HEK293 (cell line): ENCODE results near the gene RAB22A.

Experiments
- CTCF ChIA-PET: fragments of 350-600 bp; formaldehyde crosslinking; extraction: SDS; loops from one replicate; lab custom pipeline; 2021; ENCODE audit warnings: antibody characterized with exemption; lab: Yijun Ruan, JAX
- POLR2A ChIA-PET: fragments of 300-600 bp; formaldehyde crosslinking; extraction: SDS; loops from one replicate; lab custom pipeline; 2020; ENCODE audit warnings: antibody characterized with exemption, inconsistent platforms; lab: Yijun Ruan, JAX
- H3K27ac ChIP-seq: fragments of 200-500 bp; sonication (Bioruptor generic); 2 replicates; pipeline ENCODE4 v1.5.1; 2014; ENCODE audit warnings: low read depth, low read length, control low read depth, inconsistent platforms; ENCODE audit errors: extremely low read depth
- H3K36me3 ChIP-seq, 2 experiments: fragments of 200-500 bp in 1 of 2; sonication (Bioruptor generic) in 1 of 2; 1 replicate in 1 of 2; 2 replicates in 1 of 2; pipeline ENCODE4 v1.5.1; 2014 to 2017; ENCODE audit warnings: inconsistent platforms in 2 of 2, low read length in 2 of 2; ENCODE audit not compliant: control insufficient read depth in 2 of 2, insufficient read depth in 1 of 2
- H3K4me1 ChIP-seq: fragments of 200-500 bp; sonication (Bioruptor generic); 2 replicates; pipeline ENCODE4 v1.5.1; 2014; ENCODE audit warnings: mild to moderate bottlenecking, low read length, inconsistent platforms; ENCODE audit not compliant: control insufficient read depth, insufficient read depth
- H3K4me3 ChIP-seq: 2 replicates; pipeline ENCODE4 v1.5.1; 2011; ENCODE audit warnings: low read depth, mild to moderate bottlenecking, control low read depth, low read length, moderate library complexity
- H3K9me3 ChIP-seq: fragments of 200-500 bp; sonication (Bioruptor generic); 2 replicates; pipeline ENCODE4 v1.5.1; 2014; ENCODE audit warnings: low read depth, low read length, inconsistent platforms; ENCODE audit not compliant: control insufficient read depth, insufficient read depth
- KLF1 ChIP-seq: fragments of 450-650 bp; formaldehyde crosslinking; IDR thresholded peaks from 2 replicates; pipeline ENCODE4 v1.5.1; 2016; ENCODE audit warnings: missing biosample characterization, missing genetic modification characterization
- ZEB2 ChIP-seq: fragments of 450-650 bp; formaldehyde crosslinking; IDR thresholded peaks from 2 replicates; pipeline ENCODE4 v1.5.1; 2016; ENCODE audit warnings: missing biosample characterization, missing genetic modification characterization
- ZFHX2 ChIP-seq: fragments of 450-650 bp; formaldehyde crosslinking; conservative IDR thresholded peaks from 2 replicates; pipeline ENCODE4 v1.5.1; 2016; ENCODE audit warnings: missing biosample characterization, missing genetic modification characterization
- ZNF324 ChIP-seq: fragments of 450-650 bp; formaldehyde crosslinking; IDR thresholded peaks from 2 replicates; pipeline ENCODE4 v1.5.1; 2016; ENCODE audit warnings: missing biosample characterization, missing genetic modification characterization
- ZNF341 ChIP-seq: fragments of 450-650 bp; formaldehyde crosslinking; IDR thresholded peaks from 2 replicates; pipeline ENCODE4; 2016; ENCODE audit warnings: low read depth, missing biosample characterization, missing genetic modification characterization
- ZNF621 ChIP-seq: fragments of 450-650 bp; formaldehyde crosslinking; IDR thresholded peaks from 2 replicates; pipeline ENCODE4 v1.5.1; 2017; ENCODE audit warnings: missing biosample characterization, missing genetic modification characterization
- ZNF76 ChIP-seq: fragments of 450-650 bp; formaldehyde crosslinking; IDR thresholded peaks from 2 replicates; pipeline ENCODE4; 2016; ENCODE audit warnings: low read depth, missing biosample characterization, missing genetic modification characterization, borderline replicate concordance
- ZSCAN5A ChIP-seq: fragments of 450-650 bp; formaldehyde crosslinking; IDR thresholded peaks from 2 replicates; pipeline ENCODE4 v1.5.1; 2016; ENCODE audit warnings: missing biosample characterization, missing genetic modification characterization
- TF ChIP-seq, protein P1 (sequence below): fragments of 450-650 bp; formaldehyde crosslinking; IDR thresholded peaks from 2 replicates; pipeline ENCODE4 v1.5.1; 2017; ENCODE audit warnings: missing biosample characterization, missing genetic modification characterization
- TF ChIP-seq, protein P2 (sequence below): fragments of 450-650 bp; formaldehyde crosslinking; IDR thresholded peaks from 2 replicates; pipeline ENCODE4 v1.5.1; 2016; ENCODE audit warnings: missing biosample characterization, missing genetic modification characterization
- TF ChIP-seq, protein P3 (sequence below): fragments of 450-650 bp; formaldehyde crosslinking; conservative IDR thresholded peaks from 2 replicates; pipeline ENCODE4 v1.5.1; 2016; ENCODE audit warnings: low read depth, missing biosample characterization, missing genetic modification characterization

RAB22A gene

DNA sequence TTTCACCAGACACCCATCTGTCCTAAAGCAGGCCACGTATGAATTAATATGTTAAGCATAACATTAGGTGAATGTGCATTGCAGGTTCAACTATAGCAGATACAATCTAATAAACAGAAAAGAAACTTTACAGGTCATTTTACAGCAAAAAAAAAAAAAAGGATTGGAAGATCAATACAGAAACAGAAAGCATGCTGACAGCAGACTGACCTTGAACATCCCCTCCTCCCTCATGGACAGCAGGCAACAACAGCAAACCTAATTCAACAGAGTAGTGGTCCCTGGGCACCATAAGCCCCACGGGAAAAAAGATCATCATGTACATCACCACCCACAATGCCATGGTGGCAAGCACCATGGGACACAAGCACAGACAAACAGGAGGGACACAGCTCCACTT, 12.1 kb upstream of the RAB22A start:
- CTCF ChIA-PET, result no interaction called here
- TF ChIP-seq ZNF324 (tag by site-specific recombination), result no peak
- TF ChIP-seq ZFHX2 (tag by site-specific recombination), result no peak
- no peak for TF ChIP-seq ZSCAN5A (tag by site-specific recombination)
- no peak for TF ChIP-seq KLF1 (tag by site-specific recombination)
- TF ChIP-seq ZNF341, result no peak
- TF ChIP-seq, all 188 proteins: peak for 0
- Histone ChIP-seq H3K27ac (no peak overlapping the region), H3K36me3 (peaks cover 0 to 5% of the 10 kb centered on the region in 2 experiments; a peak in 1 of 3 replicates), H3K9me3 (no peaks in the 10 kb centered on the region), H3K4me1 (no peaks in the 10 kb centered on the region), H3K4me3 (no peak overlapping the region)
- POLR2A ChIA-PET, result no interaction called here

- Histone ChIP-seq H3K27ac (no peak overlapping the region), H3K9me3 (no peaks in the 10 kb centered on the region), H3K36me3 (peaks cover 0 to 5% of the 10 kb centered on the region in 2 experiments; a peak in 1 of 3 replicates), H3K4me3 (no peak overlapping the region), H3K4me1 (no peaks in the 10 kb centered on the region)
- TF ChIP-seq, protein P1, sequence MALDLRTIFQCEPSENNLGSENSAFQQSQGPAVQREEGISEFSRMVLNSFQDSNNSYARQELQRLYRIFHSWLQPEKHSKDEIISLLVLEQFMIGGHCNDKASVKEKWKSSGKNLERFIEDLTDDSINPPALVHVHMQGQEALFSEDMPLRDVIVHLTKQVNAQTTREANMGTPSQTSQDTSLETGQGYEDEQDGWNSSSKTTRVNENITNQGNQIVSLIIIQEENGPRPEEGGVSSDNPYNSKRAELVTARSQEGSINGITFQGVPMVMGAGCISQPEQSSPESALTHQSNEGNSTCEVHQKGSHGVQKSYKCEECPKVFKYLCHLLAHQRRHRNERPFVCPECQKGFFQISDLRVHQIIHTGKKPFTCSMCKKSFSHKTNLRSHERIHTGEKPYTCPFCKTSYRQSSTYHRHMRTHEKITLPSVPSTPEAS (tag by site-specific recombination), result no peak
- TF ChIP-seq, protein P2, sequence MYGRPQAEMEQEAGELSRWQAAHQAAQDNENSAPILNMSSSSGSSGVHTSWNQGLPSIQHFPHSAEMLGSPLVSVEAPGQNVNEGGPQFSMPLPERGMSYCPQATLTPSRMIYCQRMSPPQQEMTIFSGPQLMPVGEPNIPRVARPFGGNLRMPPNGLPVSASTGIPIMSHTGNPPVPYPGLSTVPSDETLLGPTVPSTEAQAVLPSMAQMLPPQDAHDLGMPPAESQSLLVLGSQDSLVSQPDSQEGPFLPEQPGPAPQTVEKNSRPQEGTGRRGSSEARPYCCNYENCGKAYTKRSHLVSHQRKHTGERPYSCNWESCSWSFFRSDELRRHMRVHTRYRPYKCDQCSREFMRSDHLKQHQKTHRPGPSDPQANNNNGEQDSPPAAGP (tag by site-specific recombination), result no peak
- TF ChIP-seq ZEB2 (no peak), ZNF76 (tag by site-specific recombination) (no peak)
- TF ChIP-seq, protein P3, sequence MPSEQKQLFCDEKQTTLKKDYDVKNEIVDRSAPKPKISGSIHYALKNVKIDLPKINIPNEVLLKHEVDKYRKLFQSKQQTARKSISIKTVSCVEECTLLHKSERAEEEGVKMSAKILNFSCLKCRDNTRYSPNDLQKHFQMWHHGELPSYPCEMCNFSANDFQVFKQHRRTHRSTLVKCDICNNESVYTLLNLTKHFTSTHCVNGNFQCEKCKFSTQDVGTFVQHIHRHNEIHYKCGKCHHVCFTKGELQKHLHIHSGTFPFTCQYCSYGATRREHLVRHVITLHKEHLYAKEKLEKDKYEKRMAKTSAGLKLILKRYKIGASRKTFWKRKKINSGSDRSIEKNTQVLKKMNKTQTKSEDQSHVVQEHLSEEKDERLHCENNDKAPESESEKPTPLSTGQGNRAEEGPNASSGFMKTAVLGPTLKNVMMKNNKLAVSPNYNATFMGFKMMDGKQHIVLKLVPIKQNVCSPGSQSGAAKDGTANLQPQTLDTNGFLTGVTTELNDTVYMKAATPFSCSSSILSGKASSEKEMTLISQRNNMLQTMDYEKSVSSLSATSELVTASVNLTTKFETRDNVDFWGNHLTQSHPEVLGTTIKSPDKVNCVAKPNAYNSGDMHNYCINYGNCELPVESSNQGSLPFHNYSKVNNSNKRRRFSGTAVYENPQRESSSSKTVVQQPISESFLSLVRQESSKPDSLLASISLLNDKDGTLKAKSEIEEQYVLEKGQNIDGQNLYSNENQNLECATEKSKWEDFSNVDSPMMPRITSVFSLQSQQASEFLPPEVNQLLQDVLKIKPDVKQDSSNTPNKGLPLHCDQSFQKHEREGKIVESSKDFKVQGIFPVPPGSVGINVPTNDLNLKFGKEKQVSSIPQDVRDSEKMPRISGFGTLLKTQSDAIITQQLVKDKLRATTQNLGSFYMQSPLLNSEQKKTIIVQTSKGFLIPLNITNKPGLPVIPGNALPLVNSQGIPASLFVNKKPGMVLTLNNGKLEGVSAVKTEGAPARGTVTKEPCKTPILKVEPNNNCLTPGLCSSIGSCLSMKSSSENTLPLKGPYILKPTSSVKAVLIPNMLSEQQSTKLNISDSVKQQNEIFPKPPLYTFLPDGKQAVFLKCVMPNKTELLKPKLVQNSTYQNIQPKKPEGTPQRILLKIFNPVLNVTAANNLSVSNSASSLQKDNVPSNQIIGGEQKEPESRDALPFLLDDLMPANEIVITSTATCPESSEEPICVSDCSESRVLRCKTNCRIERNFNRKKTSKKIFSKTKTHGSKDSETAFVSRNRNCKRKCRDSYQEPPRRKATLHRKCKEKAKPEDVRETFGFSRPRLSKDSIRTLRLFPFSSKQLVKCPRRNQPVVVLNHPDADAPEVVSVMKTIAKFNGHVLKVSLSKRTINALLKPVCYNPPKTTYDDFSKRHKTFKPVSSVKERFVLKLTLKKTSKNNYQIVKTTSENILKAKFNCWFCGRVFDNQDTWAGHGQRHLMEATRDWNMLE (tag by site-specific recombination), result no peak
- ChIA-PET POLR2A (no interaction called here), CTCF (interaction anchor here (0.7 to 1.2 kb wide), 3 partner anchors 16 to 534 kb away, joined by 3 read pairs; no protein-coding TSS in a partner anchor)
Measured at GRCh38 chr20:58300321-58300720, 9.2 kb upstream of the RAB22A start.

- Histone ChIP-seq H3K4me3 (no peak overlapping the region), H3K4me1 (no peaks in the 10 kb centered on the region), H3K36me3 (peaks cover 0 to 5% of the 10 kb centered on the region in 2 experiments; a peak in 1 of 3 replicates), H3K9me3 (no peaks in the 10 kb centered on the region), H3K27ac (no peak overlapping the region)
- TF ChIP-seq ZNF324 (tag by site-specific recombination) (no peak), ZNF621 (tag by site-specific recombination) (no peak)
- CTCF ChIA-PET, result interaction anchor here (0.9 kb wide), 1 partner anchor 18 kb away, joined by 3 read pairs; no protein-coding TSS in a partner anchor
- POLR2A ChIA-PET, result no interaction called here
Measured at GRCh38 chr20:58303547-58303946, 6.0 kb upstream of the RAB22A start.
